A673 (cell line): Measurements from ENCODE around the gene CWF19L2.
"Not testable (repeated sequence)": the region's sequence is repeated elsewhere in the genome, so short reads cannot be mapped to it uniquely, and the experiment has no call there.

Experiments
- EZH2 ChIP-seq: fragments of 200-600 bp; sonication (generic); IDR thresholded peaks from 2 replicates; pipeline ENCODE4 v1.6.1; 2017; ENCODE audit warnings: borderline replicate concordance, low read depth, mild to moderate bottlenecking, mixed read lengths, antibody characterized with exemption, low read length; ENCODE audit not compliant: poor library complexity, severe bottlenecking
- TF ChIP-seq, protein P1 (sequence below): fragments of 300-800, 200-600 bp; sonication (generic); conservative IDR thresholded peaks from 2 replicates; pipeline ENCODE4 v1.5.1; 2017; ENCODE audit warnings: low read depth, mild to moderate bottlenecking, antibody characterized with exemption, low read length, moderate library complexity, mixed read lengths

DNA sequence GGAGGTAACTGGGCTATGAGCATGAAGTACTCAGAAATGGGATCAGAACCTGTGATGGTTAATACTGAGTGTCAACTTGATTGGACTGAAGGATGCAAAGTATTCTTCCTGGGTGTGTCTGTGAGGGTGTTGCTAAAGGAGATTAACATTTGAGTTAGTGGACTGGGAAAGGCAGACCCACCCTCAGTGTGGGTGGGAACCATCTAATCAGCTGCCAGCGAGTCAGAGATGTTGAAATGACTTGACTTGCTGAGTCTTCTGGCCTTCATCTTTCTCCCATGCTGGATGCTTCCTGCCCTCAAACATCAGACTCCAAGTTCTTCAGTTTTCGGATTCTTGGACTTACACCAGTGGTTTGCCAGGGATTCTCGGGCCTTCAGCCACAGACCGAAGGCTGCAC lies 66.9 kb downstream of the CWF19L2 start:
- TF ChIP-seq, protein P1, sequence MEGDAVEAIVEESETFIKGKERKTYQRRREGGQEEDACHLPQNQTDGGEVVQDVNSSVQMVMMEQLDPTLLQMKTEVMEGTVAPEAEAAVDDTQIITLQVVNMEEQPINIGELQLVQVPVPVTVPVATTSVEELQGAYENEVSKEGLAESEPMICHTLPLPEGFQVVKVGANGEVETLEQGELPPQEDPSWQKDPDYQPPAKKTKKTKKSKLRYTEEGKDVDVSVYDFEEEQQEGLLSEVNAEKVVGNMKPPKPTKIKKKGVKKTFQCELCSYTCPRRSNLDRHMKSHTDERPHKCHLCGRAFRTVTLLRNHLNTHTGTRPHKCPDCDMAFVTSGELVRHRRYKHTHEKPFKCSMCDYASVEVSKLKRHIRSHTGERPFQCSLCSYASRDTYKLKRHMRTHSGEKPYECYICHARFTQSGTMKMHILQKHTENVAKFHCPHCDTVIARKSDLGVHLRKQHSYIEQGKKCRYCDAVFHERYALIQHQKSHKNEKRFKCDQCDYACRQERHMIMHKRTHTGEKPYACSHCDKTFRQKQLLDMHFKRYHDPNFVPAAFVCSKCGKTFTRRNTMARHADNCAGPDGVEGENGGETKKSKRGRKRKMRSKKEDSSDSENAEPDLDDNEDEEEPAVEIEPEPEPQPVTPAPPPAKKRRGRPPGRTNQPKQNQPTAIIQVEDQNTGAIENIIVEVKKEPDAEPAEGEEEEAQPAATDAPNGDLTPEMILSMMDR = not testable (repeated sequence)
- TF ChIP-seq EZH2 = not testable (repeated sequence)
